DMS53 treated with DMSO at 0.1 percent for 48 hours (cell line): Measurements from ENCODE around the gene FBN3.

ENCODE experiments used
- DNase-seq: peaks from one replicate; lab custom pipeline; 2025; ENCODE audit not compliant: unreplicated experiment; lab: John Stamatoyannopoulos, UW

The FBN3 gene

DNA sequence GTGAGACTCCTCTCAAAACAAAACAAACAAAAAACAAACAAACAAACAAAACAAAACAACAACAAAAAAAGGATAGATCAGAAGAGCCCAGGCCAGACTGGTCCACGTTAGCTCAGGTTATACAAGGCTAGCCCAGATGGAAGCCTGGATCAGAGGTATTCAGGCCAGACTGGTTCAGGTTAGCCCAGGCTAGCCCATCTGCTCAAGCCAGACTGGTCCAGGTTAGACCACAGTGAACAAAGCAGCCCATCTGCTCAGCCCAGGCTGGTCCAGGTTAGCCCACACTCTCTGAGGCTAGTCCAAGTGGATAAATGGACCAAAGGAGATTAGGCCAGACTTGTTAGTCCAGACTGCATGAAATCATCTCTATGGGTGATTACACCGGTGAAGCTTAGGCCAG, 55.7 kb downstream of the FBN3 start:
- DNase-seq: no peak

DNA sequence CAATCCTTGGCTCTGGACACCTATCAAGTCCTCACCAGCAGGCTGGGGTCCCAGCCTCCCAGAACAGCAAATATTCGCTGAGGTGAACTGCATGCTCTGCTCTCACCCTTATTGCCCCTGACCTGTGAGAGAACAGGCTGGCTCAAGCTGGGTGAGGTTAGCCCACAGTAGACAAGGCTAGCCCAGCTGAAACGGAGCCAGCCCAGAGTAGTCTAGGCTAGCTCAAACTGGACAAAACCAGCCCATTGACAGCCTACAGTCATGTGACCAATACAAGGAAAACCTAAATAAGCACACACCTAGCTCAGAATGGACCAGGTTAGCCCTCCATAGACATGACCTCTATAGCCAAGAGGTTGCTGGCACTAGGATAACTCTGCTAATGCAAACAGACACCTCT, 58.4 kb downstream of the FBN3 start:
- no peak for DNase-seq

DNA sequence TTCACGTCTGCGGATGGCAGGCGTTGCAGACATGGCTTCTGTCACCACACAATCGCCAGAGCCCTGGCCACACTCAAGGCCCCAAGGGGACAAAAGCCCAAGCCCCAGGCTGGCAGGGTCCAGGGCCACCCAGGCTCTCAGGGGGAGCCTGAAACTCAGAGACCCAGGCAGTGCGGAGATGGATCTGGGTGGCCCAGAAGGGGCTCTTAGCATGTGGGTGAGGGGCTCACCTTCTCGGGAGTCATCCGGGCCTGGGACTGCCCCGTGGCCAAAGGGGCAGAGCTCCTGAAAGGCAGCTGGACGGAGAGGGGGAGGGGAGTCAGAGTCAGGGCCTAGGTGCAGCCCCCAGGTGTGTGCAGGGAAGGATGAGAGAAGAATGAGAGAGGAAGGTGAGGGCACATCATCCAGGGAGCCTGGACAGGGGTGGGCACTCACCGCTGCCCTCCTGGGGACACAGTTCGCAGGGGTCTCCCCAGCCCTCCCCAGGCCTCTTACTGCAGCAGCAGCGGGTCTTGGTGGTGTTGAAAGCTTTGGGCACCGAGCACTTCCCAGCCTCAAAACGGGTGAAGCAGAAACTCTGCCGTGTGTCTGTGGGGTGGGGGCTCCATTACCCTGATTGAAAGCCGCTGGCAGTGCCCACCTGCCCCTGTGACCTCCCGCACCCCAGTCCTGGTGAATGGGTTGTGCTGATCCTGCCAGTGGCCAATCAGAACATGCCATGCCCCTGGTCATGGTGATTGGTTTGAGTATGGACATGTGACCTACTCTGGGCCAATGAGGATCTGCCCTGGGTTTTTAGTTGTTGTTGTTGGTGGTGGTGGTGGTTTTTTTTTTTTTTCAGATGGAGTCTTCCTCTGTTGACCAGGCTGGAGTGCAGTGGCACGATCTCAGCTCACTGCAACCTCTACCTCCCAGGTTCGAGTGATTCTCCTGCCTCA, 59.5 kb downstream of the FBN3 start:
- DNase-seq: no peak

DNA sequence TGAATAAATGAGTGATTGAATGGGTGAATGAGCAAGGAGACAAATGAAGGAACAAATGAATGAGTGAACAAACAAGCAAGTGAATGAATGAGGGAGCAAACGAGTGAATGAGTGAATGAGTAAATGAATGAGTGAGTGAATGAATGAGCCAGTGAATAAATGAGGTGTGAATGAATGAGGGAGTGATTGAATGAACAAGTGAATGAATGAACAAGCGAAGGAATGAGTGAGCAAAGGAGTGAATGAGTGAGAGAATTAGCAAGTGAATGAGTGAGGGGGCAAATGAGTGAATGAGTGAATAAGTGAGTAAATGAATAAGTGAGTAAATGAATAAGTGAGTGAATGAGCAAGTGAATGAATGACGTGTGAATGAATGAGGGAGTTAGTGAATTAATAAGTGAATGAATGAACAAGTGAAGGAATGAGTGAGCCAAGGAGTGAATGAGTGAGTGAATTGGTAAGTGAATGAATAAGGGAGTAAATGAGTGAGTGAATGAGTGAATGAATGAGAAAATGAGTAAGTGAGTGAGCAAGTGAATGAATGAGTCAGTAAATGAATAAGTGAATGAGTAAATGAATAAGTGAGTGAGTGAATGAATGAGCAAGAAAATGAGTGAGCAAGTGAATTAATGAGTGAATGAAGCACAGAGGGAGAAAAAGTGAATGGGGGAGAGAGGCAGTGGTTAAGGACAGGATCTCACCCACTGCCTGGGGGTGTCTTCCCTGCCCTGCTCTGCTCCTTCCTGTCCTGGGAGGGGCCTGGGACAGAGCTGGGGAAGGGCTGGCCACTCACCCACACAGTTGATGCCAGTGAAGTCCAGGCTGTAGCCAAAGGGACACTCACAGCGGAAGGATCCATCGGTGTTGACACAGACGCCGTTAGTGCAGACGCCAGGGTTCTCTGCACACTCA, 60.4 kb downstream of the FBN3 start:
- peak; percentile 6 for DNase-seq

DNA sequence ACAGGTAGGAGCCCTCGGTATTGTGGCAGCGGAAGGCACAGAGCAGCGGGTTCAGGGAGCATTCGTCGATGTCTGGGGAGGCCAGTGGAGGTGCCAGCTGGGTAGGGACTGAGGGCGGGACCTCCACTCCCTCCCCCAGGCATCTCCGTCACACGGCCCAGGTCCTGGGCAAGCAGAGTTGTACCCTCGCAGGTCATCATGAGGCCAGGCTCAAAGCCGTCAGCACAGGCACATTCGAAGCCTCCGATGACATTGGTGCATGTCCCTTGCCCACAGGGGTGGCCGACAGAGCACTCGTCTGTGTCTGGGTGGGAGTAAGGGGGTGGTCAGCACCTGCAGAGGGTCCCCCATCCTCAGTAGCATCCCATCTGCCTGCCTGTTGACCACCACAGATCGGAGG, 61.5 kb downstream of the FBN3 start:
- DNase-seq: no peak

DNA sequence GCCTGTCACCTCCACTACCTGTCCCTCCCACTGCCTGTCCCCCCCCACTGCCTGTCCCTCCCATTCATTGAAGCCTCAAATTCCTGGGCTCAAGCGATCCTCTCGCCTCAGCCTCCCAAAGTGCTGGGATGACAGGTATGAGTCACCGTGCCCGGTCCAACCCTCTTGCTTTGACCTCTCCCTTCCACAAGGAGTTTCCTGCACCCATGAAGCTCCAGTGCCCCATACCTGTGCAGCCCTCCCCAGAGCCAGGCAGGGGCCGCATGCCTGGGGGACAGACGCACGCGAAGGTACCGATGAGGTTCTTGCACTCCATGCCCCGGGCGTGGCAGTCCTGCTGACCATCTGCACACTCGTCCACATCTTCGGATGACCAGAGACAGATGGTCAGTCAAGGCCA, 62.5 kb downstream of the FBN3 start:
- no peak for DNase-seq

DNA sequence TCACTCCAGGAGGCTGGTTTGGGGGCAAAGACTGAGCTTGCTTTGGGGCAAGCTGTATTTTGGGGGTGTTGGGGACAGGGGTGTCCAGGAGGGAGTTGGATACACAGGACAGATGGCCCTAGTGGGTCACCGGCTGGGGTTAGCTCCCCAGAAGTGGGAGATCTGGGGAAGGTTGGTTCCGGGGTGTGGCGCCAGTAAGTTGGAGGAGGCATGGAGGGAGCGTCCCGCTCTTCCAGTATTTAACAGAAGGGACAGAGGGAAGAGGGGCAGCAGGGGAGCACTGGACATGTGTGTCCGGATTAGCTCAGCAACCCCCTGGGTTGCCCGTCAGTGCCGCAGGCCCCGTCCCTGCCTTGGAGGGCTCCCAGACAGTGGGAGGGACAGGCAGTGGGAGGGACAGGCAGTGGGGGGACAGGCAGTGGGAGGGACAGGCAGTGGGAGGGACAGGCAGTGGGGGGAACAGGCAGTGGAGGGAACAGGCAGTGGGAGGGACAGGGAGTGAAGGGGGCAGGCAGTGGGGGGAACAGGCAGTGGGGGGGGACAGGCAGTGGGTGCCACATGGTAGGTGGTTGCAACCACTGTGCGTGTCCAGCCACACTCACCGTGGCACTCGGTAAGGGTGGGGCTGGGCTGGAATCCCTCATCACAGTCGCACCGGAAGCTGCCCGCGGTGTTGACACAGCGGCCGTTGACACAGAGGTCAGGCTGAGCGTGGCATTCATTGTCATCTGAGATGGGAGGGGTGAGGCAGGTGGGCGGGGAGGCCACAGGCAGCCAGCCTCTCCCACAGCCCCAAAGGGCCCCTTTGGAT, 63.6 kb downstream of the FBN3 start:
- peak; percentile 32 for DNase-seq

DNA sequence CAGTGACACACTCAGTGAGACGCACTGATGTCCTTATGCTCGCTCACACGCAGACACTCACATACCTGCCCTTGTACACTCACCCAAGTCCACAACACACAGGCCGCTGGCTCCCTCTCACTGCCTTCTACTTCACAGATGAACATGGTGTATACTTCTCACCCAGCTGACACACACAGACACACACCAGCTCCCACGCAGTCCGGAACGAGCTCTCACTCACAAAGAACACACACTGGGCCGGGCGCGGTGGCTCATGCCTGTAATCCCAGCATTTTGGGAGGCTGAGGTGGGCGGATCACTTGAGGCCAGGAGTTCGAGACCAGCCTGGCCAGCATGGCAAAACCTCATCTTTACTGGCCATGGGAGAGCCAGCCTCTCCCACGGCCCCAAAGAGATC, 65.2 kb downstream of the FBN3 start:
- no peak for DNase-seq

DNA sequence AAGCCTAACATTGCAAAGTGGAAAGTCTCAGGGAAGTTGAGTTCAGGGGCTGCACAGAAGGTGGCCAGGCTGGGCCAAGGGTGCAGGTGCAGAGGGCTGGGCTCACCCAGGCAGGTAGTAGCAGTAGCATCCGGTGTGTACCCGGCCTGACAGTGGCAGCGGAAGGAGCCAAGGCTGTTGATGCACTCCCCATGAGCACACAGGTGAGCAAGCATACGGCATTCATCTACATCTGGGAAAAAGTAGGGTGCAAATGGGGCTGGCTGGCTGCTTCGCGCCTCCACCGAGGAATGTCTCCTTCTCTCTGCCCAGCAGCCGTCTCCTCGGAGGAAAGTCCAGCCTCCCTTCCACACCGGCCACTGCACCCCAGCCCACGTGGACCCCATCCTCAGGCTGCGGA, 66.3 kb downstream of the FBN3 start:
- DNase-seq: no peak

DNA sequence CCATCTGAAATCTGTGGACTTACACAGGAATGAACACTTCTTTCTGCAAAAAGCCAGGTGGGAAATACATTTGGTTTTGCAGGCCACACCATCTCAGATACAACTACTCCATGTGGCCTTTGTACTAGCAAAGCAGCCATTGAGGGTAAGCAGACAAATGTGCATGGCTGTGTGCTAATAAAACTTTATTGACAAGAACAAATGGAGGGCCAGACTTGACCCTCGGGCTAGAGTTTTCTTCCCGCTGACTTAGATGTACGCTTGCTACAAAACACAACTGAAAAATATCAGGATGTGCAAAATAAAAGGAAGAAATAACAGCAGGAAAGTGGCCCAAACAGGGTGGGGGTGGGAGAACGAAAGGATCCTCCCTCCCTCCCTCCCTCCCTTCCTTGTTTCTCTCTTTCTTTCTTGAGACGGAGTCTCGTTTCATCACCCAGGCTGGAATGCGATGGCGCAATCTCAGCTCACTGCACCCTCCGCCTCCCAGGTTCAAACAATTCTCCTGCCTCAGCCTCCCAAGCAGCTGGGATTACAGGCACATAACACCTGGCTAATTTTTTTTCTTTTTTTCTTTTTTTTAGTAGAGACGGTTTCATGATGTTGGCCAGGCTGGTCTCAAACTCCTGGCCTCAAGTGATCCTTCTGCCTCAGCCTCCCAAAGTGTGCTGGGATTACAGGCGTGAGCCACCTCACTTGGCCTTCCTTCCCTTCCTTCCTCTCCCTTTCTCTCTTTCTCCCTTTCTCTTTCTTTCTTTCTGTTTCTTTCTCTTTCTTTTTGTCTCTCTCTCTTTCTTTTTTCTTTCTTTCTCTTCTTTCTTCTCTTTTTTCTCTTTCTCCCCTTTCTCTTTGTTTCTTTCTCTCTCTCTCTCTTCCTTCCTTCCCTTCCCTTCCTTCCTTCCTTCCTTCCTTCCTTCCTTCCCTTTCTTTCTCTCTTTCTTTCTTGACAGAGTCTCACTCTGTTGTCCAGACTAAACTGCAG, 67.5 kb downstream of the FBN3 start:
- no peak for DNase-seq

DNA sequence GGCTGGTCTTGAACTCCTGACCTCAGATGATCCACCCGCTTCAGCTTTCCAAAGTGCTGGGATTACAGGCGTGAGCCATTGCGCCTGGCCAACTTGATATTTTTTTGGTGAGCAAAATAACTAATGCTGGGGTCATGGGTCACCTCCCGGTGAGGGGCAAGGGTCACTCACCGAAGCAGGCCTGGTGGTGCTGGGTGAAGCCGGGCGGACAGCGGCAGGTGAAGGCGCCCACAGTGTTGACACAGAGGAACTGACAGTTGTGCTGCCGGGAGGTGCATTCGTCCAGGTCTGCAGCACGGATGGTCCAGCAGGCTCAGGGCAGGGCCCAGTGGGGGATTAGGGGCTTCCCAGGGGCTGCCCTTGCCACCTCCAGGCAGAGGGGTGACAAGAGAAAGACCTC, 68.6 kb downstream of the FBN3 start:
- DNase-seq: no peak

DNA sequence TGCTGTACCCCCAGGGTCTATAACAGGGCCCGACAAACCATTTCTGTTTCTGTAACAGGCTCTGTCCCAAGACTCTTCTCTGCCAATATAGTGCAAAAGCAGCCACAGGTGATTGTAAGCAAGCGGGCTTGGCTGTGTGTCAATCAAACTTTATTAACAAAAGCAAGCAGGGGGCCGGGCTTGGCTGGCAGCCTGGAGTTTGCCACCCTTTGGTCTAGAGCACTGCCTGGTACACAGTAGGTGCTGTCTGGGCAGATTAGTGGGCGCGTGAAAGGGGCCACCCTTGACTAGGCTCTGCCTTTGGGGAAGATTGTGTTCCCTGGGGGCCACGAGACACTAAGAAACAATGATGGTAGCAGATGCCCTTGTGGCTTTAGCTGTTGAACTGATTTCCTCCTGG, 69.4 kb downstream of the FBN3 start:
- DNase-seq: no peak

DNA sequence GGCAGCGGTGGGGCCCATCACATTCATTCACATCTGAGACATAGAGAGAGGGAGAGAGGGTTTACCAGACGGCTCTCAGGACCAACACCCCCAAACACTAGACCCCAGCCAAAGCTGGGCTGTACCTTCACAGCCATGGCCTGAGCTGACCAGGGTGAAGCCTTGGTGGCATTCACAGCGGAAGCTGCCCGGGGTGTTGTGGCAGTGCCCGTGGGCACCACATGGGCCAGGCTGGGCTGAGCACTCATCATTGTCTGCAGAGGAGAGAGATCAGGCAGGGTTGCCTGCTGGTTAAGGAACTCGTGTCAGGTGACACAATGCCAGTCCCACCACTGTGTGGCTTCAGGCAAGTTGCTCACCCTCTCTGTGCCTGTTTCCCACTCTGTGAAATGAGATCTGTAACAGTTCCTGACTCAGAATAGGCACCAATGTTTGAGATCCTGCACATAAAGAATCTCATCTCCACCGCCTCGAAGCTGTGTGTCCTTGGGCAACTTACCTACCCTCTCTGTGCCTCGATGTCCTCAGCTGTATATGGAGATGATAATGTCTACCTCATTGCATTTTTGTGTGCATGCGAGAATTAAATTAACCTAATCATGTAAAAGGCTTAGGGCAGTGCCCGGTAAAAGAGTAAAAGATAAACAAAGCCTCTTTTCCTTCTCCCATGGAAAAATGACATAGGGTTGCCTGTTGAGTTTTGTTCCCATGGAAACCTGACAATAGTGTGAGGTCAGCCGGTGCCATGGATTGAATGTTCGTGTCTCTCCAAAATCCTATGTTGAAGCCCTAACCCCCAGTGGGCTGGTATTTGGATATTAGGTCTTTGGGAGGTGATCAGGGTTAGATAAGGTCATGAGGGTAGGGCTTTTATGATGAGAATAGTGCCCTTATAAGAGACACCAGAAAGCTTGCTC, 74.0 kb downstream of the FBN3 start:
- DNase-seq: no peak

DNA sequence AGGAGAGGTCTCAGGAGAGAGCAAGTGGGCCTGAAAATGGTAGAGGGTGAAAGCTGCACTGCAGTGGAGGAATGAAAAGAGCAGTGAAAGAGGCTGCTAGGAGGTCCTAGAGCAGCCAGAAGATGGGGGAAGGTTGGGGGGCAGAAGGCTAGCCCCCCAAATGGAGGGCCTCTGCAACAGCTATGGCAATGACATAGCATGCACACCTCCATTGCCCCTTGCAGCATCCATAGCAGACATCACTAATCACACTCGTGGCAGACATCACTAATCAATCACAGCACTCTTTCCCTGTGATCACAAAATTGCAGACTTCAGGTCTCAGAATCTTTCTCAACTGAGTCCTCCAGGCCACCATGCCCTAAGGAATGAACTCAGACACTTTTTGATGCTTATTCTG, 74.9 kb downstream of the FBN3 start:
- no peak for DNase-seq

DNA sequence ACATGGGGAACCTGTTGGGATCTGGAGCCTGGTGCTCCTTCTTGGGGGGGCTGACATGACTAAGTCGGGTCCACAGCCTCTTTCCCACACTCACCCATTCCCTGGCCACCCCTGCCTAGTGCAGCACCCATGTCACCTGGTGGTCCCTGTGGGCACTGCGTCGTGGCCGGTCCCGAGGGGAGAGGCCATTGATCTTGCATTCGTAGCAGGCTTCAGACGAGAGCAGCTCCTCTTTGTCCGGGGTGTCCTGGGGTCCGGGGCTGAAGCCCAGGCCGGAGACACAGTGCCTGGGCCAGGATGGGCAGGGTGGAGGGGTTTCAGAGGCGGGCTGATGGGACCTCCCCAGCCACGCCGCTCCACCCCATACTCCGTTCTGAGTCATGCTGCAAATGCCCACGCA, 77.5 kb downstream of the FBN3 start:
- DNase-seq: no peak

DNA sequence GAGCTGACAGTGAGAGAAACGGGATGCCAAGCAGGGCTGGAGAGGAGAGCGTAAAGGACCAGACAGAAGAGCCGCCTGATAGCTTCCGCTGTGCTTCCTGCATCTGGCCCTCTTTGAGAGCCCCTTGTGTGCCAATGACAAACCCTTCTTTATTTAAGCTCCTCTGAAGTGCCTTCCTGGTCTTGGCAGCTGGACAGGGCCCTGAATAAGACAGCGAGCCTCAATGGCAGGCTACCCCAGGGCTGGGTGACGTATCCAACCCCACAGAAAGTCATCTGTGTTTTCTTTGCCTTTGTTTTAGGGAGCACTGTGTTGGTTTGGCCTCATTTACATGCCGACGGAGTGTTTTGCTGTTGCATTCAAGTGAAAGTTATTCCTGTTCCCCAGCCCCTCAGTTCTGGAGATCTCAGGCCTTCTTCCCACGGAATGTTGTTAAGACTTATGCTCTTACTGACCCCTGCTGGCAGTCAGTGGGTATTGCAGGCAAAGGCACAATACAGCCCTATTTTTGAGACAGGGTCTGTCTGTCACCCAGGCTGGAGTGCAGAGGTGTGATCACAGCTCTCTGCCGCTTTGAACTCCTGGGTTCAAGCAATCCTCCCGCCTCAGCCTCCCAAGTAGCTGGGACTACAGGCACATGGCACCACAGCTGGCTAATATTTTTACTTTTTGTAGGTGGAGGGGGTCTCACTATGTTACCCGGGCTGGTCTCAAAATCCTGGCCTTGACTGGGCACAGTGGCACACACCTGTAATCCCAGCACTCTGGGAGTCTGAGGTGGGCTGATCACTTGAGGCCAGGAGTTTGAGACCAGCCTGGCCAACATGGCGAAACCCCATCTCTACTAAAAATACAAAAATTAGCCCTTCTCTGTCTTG, 80.1 kb downstream of the FBN3 start:
- no peak for DNase-seq

DNA sequence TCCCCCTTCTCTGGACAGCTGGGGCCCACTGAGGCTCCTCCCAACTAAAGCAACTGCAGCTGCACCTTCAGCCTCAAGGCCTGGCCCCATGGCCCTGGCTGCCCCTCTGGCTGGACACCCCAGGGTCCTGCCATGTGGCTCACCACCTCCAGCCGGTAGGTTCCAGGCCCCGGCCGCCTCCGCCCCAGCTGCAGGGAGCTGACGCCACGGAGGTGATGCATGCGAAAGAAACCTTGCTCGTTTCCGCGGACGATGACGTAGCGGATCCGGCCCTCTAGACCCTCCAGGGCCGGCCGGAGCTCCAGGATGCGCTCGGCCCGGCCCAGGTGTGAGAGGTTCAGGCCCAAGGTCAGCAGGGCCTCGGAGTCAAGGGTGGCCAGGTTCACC, 83.5 kb downstream of the FBN3 start:
- DNase-seq: no peak
